ENCODE measurements around the gene PLCD3. TPM values are rescaled to one million over a fixed set of nuclear protein-coding genes. Genes with fewer than 3 reads are reported as not detected.

PLCD3 gene
- total and polyA plus RNA-seq, 9 of the 15 experiments (the other 6 are each of a cell fraction or from before 2014, with no cell fraction given): 0.20 to 22.6 (median 7.5) TPM

DNA sequence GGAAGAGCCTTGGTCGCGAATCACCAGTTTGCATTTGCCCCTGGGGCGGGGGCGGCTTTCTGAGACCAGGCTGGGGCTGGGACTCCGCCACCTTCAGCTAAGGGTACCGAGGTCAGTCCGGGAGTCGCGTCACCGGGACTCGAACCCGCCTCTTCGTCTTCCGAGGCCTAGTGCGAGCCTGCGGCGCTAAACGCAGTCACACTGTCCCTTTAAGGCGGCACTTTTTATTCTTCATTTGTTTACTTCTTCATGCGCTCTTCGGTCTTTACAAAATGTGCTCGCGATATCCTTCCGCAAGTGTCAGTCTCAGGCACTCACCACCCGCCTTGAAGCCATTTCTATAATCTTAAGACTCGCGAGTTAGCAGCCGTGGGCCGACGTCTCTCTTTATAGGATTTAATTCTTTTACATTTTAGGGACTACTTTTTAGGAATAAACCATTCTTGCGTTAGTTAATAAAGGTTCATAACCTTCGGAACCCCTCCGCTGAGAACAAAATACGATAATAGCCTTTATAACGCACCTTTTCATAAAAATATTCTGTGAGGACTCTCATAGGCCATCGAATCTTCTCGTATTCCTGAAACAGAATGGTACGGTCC lies 15.4 kb upstream of the PLCD3 start (continued):
- TF ChIP-seq, protein P1, sequence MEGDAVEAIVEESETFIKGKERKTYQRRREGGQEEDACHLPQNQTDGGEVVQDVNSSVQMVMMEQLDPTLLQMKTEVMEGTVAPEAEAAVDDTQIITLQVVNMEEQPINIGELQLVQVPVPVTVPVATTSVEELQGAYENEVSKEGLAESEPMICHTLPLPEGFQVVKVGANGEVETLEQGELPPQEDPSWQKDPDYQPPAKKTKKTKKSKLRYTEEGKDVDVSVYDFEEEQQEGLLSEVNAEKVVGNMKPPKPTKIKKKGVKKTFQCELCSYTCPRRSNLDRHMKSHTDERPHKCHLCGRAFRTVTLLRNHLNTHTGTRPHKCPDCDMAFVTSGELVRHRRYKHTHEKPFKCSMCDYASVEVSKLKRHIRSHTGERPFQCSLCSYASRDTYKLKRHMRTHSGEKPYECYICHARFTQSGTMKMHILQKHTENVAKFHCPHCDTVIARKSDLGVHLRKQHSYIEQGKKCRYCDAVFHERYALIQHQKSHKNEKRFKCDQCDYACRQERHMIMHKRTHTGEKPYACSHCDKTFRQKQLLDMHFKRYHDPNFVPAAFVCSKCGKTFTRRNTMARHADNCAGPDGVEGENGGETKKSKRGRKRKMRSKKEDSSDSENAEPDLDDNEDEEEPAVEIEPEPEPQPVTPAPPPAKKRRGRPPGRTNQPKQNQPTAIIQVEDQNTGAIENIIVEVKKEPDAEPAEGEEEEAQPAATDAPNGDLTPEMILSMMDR (IDR thresholded peaks at IDR 0.05 in 2 of 3, conservative IDR thresholded peaks at IDR 0.05 in 1 of 3; ENCODE audit: insufficient read depth in 2 of 3, low read depth in 1 of 3, low read length in 3 of 3): no peak
- TF ChIP-seq HMGN3 (IDR thresholded peaks at IDR 0.05; ENCODE audit: borderline replicate concordance, extremely low read depth, insufficient read length, low read depth, low read length) (peak; percentile 60), ZNF347 (CRISPR knock-in tag; IDR thresholded peaks at IDR 0.05; ENCODE audit: low read depth) (0 out of 2 replicates have a peak, but pooled peaks have one; percentile 27), SLC30A9 (CRISPR knock-in tag; IDR thresholded peaks at IDR 0.05) (no peak), ZC3H11A (IDR thresholded peaks at IDR 0.05; ENCODE audit: low read depth, low read length) (0 out of 2 replicates have a peak, but pooled peaks have one; percentile 6), TRIM28 (IDR thresholded peaks at IDR 0.05) (peak; percentile 83; the same call in 1 of the 2 replicates), JUNB (CRISPR knock-in tag; conservative IDR thresholded peaks at IDR 0.05) (no peak), TCF7L2 (IDR thresholded peaks at IDR 0.05; ENCODE audit: low read depth, low read length) (peak; percentile 88), SP1 (CRISPR knock-in tag; IDR thresholded peaks at IDR 0.05) (no peak), ZNF785 (CRISPR knock-in tag; IDR thresholded peaks at IDR 0.05) (no peak), POLR2AphosphoS2 (IDR thresholded peaks at IDR 0.05; ENCODE audit: low read length) (no peak), RBM22 (IDR thresholded peaks at IDR 0.05; ENCODE audit: low read depth, low read length, poor library complexity, severe bottlenecking) (peak; percentile 73), NCOA6 (IDR thresholded peaks at IDR 0.05) (no peak), FOSL1 (tag; conservative IDR thresholded peaks at IDR 0.05) (0 out of 2 replicates have a peak, but pooled peaks have one; percentile 10)
- TF ChIP-seq, protein P2, sequence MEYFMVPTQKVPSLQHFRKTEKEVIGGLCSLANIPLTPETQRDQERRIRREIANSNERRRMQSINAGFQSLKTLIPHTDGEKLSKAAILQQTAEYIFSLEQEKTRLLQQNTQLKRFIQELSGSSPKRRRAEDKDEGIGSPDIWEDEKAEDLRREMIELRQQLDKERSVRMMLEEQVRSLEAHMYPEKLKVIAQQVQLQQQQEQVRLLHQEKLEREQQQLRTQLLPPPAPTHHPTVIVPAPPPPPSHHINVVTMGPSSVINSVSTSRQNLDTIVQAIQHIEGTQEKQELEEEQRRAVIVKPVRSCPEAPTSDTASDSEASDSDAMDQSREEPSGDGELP (CRISPR knock-in tag; IDR thresholded peaks at IDR 0.05; ENCODE audit: borderline replicate concordance): no peak; the same call in 1 of the 2 replicates
- TF ChIP-seq, protein P3, sequence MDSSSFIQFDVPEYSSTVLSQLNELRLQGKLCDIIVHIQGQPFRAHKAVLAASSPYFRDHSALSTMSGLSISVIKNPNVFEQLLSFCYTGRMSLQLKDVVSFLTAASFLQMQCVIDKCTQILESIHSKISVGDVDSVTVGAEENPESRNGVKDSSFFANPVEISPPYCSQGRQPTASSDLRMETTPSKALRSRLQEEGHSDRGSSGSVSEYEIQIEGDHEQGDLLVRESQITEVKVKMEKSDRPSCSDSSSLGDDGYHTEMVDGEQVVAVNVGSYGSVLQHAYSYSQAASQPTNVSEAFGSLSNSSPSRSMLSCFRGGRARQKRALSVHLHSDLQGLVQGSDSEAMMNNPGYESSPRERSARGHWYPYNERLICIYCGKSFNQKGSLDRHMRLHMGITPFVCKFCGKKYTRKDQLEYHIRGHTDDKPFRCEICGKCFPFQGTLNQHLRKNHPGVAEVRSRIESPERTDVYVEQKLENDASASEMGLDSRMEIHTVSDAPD (CRISPR knock-in tag; IDR thresholded peaks at IDR 0.05): no peak
- TF ChIP-seq, protein P4, sequence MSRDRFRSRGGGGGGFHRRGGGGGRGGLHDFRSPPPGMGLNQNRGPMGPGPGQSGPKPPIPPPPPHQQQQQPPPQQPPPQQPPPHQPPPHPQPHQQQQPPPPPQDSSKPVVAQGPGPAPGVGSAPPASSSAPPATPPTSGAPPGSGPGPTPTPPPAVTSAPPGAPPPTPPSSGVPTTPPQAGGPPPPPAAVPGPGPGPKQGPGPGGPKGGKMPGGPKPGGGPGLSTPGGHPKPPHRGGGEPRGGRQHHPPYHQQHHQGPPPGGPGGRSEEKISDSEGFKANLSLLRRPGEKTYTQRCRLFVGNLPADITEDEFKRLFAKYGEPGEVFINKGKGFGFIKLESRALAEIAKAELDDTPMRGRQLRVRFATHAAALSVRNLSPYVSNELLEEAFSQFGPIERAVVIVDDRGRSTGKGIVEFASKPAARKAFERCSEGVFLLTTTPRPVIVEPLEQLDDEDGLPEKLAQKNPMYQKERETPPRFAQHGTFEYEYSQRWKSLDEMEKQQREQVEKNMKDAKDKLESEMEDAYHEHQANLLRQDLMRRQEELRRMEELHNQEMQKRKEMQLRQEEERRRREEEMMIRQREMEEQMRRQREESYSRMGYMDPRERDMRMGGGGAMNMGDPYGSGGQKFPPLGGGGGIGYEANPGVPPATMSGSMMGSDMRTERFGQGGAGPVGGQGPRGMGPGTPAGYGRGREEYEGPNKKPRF (IDR thresholded peaks at IDR 0.05; ENCODE audit: low read depth, low read length): no peak
- TF ChIP-seq, protein P5, sequence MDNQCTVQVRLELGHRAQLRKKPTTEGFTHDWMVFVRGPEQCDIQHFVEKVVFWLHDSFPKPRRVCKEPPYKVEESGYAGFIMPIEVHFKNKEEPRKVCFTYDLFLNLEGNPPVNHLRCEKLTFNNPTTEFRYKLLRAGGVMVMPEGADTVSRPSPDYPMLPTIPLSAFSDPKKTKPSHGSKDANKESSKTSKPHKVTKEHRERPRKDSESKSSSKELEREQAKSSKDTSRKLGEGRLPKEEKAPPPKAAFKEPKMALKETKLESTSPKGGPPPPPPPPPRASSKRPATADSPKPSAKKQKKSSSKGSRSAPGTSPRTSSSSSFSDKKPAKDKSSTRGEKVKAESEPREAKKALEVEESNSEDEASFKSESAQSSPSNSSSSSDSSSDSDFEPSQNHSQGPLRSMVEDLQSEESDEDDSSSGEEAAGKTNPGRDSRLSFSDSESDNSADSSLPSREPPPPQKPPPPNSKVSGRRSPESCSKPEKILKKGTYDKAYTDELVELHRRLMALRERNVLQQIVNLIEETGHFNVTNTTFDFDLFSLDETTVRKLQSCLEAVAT (IDR thresholded peaks at IDR 0.05): peak in 1 of 2 experiments; percentile 88; a peak in 2 of 4 replicates
- TF ChIP-seq, protein P6, sequence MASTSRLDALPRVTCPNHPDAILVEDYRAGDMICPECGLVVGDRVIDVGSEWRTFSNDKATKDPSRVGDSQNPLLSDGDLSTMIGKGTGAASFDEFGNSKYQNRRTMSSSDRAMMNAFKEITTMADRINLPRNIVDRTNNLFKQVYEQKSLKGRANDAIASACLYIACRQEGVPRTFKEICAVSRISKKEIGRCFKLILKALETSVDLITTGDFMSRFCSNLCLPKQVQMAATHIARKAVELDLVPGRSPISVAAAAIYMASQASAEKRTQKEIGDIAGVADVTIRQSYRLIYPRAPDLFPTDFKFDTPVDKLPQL (IDR thresholded peaks at IDR 0.05; ENCODE audit: extremely low read depth, insufficient read length): no peak

Measured in K562 (cell line).